Loucy (cell line): Measurements from ENCODE around the gene SLC2A1.

Experiments
- CTCF ChIP-seq: fragments of 200-600 bp; sonication (generic); conservative IDR thresholded peaks from 2 replicates; pipeline ENCODE4 v1.5.1; 2014; ENCODE audit warnings: mild to moderate bottlenecking, antibody characterized with exemption, low read length
- EZH2phosphoT487 ChIP-seq: fragments of 200-600 bp; IDR thresholded peaks from 2 replicates; pipeline ENCODE4 v1.6.1; 2018; ENCODE audit warnings: antibody characterized with exemption, mild to moderate bottlenecking, moderate library complexity, borderline replicate concordance

- TF ChIP-seq CTCF = no peak
- no peak for TF ChIP-seq EZH2phosphoT487
These were observed 44.1 kb upstream of the SLC2A1 start for GRCh38 chr1:43002766-43003165.
